WERI-Rb-1 (cell line): Measurements from ENCODE around the gene RRAS.
A peak's percentile ranks its signal among the peaks of the same experiment; 100 is the strongest.

ENCODE experiments used
- DNase-seq: peaks from one replicate; pipeline ENCODE4 v3.0.0-alpha.2; 2020
- H3K27ac ChIP-seq: fragments of 250-450 bp; sonication (Bioruptor Pico); 2 replicates; pipeline ENCODE4 v1.5.1; 2020; ENCODE audit warnings: mild to moderate bottlenecking, moderate library complexity
- H3K27me3 ChIP-seq: fragments of 250-450 bp; sonication (Bioruptor Pico); 2 replicates; pipeline ENCODE4 v1.5.1; 2021; ENCODE audit warnings: mild to moderate bottlenecking, low read depth, moderate library complexity; ENCODE audit not compliant: insufficient read depth, severe bottlenecking
- H3K36me3 ChIP-seq: fragments of 250-450 bp; sonication (Bioruptor Pico); 2 replicates; pipeline ENCODE4 v1.5.1; 2020; ENCODE audit warnings: mild to moderate bottlenecking, moderate library complexity
- H3K4me3 ChIP-seq: 2 replicates; pipeline ENCODE4 v1.5.1; 2011; ENCODE audit warnings: low read depth, mild to moderate bottlenecking, control low read depth, low read length
- H3K9me3 ChIP-seq: fragments of 250-450 bp; sonication (Bioruptor Pico); 2 replicates; pipeline ENCODE4 v1.5.1; 2021; ENCODE audit warnings: mild to moderate bottlenecking, moderate library complexity; ENCODE audit not compliant: severe bottlenecking
- CTCF ChIP-seq: IDR thresholded peaks from 2 replicates; pipeline ENCODE4 v1.5.1; 2011; ENCODE audit warnings: low read depth, mild to moderate bottlenecking, control low read depth, inconsistent platforms, low read length

The RRAS gene

DNA sequence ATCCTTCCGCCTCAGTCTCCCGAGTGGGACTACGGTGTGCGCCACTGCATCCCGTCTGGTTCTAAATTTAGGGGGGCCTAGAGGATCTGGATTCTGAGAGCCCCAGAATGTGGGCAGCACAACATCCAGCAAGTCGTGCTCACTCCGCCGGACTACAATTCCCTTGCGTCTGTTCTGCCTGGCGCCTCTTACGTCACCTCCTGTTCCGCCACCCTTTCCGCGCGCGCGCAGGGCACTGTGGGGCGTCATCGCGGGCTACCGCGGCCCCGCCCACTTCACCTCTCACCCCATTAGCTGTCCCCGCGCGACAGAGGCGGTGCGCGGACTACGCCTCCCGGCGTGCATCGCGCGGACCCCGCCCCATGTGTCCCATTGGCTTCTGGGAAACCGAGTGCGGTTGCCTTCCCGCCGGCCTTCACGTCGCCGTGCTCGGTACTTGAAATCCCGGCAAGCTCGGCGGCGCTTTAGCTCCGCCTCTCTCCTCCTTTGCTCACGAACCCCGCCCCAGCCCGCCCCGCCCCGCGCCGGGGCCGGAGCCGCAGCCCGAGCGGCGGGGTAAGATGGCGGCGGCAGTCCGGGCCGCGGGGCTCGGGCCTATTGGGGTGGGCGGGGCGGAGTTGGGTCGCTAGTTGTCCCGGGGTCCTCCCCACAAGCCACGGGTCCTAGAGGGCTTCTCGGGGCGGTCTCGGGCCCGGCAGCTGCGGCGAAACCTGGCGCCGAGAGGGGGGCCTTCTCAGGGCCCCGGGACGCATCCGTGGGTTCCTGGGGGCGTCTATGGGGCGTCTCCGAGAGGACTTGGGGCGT, 1.9 kb upstream of the RRAS start, which contains the start of gene SCAF1:
SCAF1 (plus strand) TSS at position 522 of the 804 bp plus-strand sequence. CDS start 2,818 bp downstream, outside the sequence.
- H3K4me3 ChIP-seq: peak within 1 kb of the TSS; percentile 94
- no peaks in the 10 kb centered on the region for H3K27me3 ChIP-seq
- H3K9me3 ChIP-seq: no peaks in the 10 kb centered on the region
- no peak for TF ChIP-seq CTCF
- H3K36me3 ChIP-seq: peaks cover 11% of the 10 kb centered on the region
- peak within 1 kb of the TSS; percentile 91 for H3K27ac ChIP-seq
- peak; percentile 99 for DNase-seq

DNA sequence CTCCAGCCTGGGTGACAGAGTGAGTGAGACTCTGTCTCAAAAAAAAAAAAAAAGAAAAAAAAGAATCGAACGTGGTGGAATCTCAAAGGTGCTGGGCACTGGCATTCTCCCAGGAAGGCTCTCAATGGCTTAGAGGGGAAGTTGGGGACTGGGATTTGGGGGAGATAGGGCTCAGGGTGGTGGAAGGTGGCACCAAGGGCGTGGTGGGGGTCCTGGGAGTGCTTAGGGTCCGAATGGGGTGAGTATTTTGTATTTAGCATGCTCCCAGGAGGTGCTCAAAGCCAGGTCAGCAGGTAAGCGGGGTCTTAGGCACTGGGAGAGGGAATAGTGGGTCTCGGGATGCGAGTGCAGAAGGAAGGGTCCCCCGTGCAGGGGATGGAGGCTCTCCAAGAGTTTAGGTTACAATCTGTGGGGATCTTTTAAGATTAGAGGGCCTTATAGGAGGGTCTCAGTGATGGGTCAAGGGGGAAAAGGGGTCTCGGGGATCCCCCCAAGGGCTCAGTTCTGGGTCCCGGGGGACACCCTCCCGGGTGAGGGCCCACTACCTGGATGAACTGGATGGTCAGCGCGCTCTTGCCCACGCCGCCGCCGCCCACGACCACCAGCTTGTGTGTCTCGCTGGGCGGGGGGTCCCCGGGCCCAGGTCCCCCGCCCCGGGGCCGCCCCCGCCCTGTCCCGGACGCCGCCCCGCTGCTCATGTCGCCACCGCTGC, 386 bp downstream of the RRAS start:
- no peak for DNase-seq
- H3K36me3 ChIP-seq: no peaks in the 10 kb centered on the region
- peak overlapping the region; percentile 36 for H3K4me3 ChIP-seq
- no peaks in the 10 kb centered on the region for H3K9me3 ChIP-seq
- H3K27me3 ChIP-seq: no peaks in the 10 kb centered on the region
- TF ChIP-seq CTCF: no peak
- H3K27ac ChIP-seq: no peak overlapping the region

GRCh38 chr19:49637821-49638738, 1.9 kb downstream of the RRAS start:
- H3K9me3 ChIP-seq: no peaks in the 10 kb centered on the region
- H3K36me3 ChIP-seq: no peaks in the 10 kb centered on the region; the same call in 1 of the 2 replicates
- H3K4me3 ChIP-seq: no peak overlapping the region
- no peak overlapping the region for H3K27ac ChIP-seq
- H3K27me3 ChIP-seq: no peaks in the 10 kb centered on the region
- peak; percentile 57 for DNase-seq
- no peak for TF ChIP-seq CTCF

- no peaks in the 10 kb centered on the region for H3K9me3 ChIP-seq
- H3K36me3 ChIP-seq: no peaks in the 10 kb centered on the region; the same call in 1 of the 2 replicates
- TF ChIP-seq CTCF: no peak
- DNase-seq: no peak
- no peak overlapping the region for H3K4me3 ChIP-seq
- H3K27me3 ChIP-seq: no peaks in the 10 kb centered on the region
- H3K27ac ChIP-seq: no peak overlapping the region
These were observed 3.6 kb downstream of the RRAS start for GRCh38 chr19:49636233-49636932.
